Measurements from ENCODE around the gene CFAP251. TPM values are rescaled to one million over a fixed set of nuclear protein-coding genes. Genes with fewer than 3 reads are reported as not detected.

The CFAP251 gene
- total RNA-seq, 1 experiment from 2014 or later = 0.81 TPM

- no peak for DNase-seq
- H2BK20ac ChIP-seq (ENCODE audit: low read depth, low read length, poor library complexity, severe bottlenecking) = no peak overlapping the region
These were observed 25.5 kb upstream of the CFAP251 start for GRCh38 chr12:121892673-121893561.

More at GRCh38 chr12:121892673-121893561, 25.5 kb upstream of the CFAP251 start:
- no CpG with 5 or more reads among the region's 13 CpGs for WGBS (ENCODE audit: extremely low coverage, insufficient read length, low lambda C conversion rate)
- Histone ChIP-seq H2BK5ac (ENCODE audit: insufficient read length, low read length) (no peak overlapping the region), H3K23me2 (ENCODE audit: insufficient read length, low read depth, low read length, poor library complexity, severe bottlenecking) (peaks cover 3% of the 10 kb centered on the region), H3K79me2 (ENCODE audit: insufficient read depth, low read length) (no peaks in the 10 kb centered on the region), H3K27me3 (ENCODE audit: insufficient read depth, low read length) (no peaks in the 10 kb centered on the region; the same call in 1 of the 2 replicates), H3K23ac (ENCODE audit: insufficient read length, low read depth, low read length) (no peak overlapping the region), H4K91ac (ENCODE audit: insufficient read length, low read depth, low read length) (no peak overlapping the region), H2BK12ac (ENCODE audit: insufficient read length, low read depth, low read length) (no peak overlapping the region), H3K4me2 (ENCODE audit: insufficient read depth, insufficient read length, low read length) (no peak overlapping the region), H3K79me1 (ENCODE audit: insufficient read depth, low read depth, low read length, poor library complexity, severe bottlenecking) (no peaks in the 10 kb centered on the region), H3K9me3 (ENCODE audit: control insufficient read depth, low read depth, low read length) (no peaks in the 10 kb centered on the region), H2AK5ac (ENCODE audit: insufficient read length, low read length) (no peak overlapping the region), H4K5ac (ENCODE audit: insufficient read length, low read depth, low read length) (no peak overlapping the region), H4K20me1 (ENCODE audit: control insufficient read depth, insufficient read depth, insufficient read length) (no peaks in the 10 kb centered on the region), H2AFZ (ENCODE audit: low read length) (no peak overlapping the region), H3T11ph (ENCODE audit: low read length) (no peak overlapping the region), H3K4ac (ENCODE audit: low read depth, low read length) (no peak overlapping the region), H4K8ac (replicated peaks; ENCODE audit: insufficient read length, low read depth, low read length) (no peak overlapping the region), H3K27ac (ENCODE audit: insufficient read length, low read depth, low read length) (no peak overlapping the region), H3K56ac (ENCODE audit: insufficient read length, low read depth, low read length) (no peak overlapping the region), H3K18ac (ENCODE audit: insufficient read length, low read depth, low read length) (no peak overlapping the region), H2BK120ac (ENCODE audit: low read depth, low read length, poor library complexity, severe bottlenecking) (no peak overlapping the region), H3K9ac (ENCODE audit: extremely low read depth, insufficient read length, low read length) (no peak overlapping the region), H3K14ac (ENCODE audit: insufficient read depth, low read length) (no peak overlapping the region), H2BK15ac (ENCODE audit: low read depth, low read length) (no peak overlapping the region), H3K4me1 (ENCODE audit: insufficient read depth, low read length) (no peaks in the 10 kb centered on the region)
- H3K9me3 Mint-ChIP-seq = no peaks in the 10 kb centered on the region; a peak in 1 of 5 replicates
- TF ChIP-seq CTCF (conservative IDR thresholded peaks at IDR 0.05) = no peak
- H3K27me3 Mint-ChIP-seq (ENCODE audit: low read depth) = peaks cover 19% of the 10 kb centered on the region
- H3K27ac Mint-ChIP-seq = no peak overlapping the region
- peaks cover 19 to 21% of the 10 kb centered on the region in 2 experiments for H3K4me1 Mint-ChIP-seq
- peaks cover 8 to 41% (median 24%) of the 10 kb centered on the region in 3 experiments; a peak in 6 of 7 replicates for H3K36me3 Mint-ChIP-seq (ENCODE audit: insufficient read depth in 1 of 3, low read depth in 3 of 3)
- H3K4me3 Mint-ChIP-seq = no peak overlapping the region; a peak in 1 of 5 replicates

Data from H9 (cell line).